GM21619 (cell line): Measurements from ENCODE around the gene MAL.

Experiments
- ATAC-seq: cut with Tn5 transposase; IDR thresholded peaks from one replicate; pipeline ENCODE4 v1.9.1; 2021; ENCODE audit not compliant: unreplicated experiment

Gene MAL

GRCh38 chr2:95047629-95048510 is 22.4 kb downstream of the MAL start:
- no peak for ATAC-seq

GRCh38 chr2:95048825-95049682 is 23.5 kb downstream of the MAL start:
- ATAC-seq = no peak

DNA sequence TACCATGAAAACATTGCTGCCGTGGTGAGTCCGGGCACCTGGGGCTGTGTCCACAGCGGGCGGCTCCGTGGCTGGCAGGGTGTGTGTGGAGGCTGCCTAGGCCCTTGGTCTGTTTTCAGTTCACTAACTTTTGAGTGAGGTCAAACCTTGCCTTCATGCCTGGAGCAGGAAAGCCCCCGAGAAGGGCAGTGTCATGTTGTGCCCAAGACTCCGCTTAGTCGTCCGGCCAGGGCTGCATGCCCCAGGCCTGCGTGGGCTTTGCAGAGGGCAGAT is 24.1 kb downstream of the MAL start:
- ATAC-seq = no peak

DNA sequence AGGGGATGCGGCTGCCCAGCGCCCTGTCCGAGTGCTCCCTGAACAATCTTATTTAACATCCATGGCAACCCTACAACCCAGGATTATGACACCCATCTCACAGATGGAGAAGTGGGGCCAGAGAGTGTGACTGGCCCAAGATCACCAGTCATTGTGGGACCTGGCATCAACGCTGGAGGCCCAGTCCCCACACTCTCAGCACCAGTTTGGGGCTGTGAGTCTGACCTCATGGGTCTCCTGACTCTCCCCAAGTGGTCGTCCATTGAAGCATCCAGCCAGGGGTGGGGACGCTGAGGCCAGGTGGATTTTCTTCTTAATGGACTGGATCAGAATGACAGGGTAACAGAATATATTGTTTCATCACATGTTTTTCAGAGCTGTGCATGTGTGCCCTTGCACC is 24.5 kb downstream of the MAL start:
- no peak for ATAC-seq

GRCh38 chr2:95050385-95051300 is 25.1 kb downstream of the MAL start:
- ATAC-seq = no peak

DNA sequence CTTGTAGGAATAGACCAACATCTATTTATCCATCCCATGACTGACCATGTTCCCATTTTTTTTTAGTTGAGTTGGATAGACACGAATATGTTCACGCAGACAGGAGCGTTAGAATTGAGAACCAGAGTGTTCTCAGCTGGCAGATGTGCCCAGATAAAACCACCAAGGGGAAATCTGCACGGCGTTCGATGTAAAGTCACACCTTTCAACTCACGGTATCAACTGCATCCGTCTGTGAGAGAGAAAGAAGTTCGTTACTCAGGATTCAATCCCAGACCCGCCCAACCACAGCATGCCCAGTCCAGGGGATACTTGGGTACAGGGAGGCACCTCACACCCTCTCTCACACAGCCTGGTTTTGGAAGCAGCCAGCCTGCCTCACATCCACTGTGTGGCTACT is 26.1 kb downstream of the MAL start:
- no peak for ATAC-seq

- ATAC-seq = no peak
Measured at GRCh38 chr2:95052307-95052706, 26.8 kb downstream of the MAL start.

DNA sequence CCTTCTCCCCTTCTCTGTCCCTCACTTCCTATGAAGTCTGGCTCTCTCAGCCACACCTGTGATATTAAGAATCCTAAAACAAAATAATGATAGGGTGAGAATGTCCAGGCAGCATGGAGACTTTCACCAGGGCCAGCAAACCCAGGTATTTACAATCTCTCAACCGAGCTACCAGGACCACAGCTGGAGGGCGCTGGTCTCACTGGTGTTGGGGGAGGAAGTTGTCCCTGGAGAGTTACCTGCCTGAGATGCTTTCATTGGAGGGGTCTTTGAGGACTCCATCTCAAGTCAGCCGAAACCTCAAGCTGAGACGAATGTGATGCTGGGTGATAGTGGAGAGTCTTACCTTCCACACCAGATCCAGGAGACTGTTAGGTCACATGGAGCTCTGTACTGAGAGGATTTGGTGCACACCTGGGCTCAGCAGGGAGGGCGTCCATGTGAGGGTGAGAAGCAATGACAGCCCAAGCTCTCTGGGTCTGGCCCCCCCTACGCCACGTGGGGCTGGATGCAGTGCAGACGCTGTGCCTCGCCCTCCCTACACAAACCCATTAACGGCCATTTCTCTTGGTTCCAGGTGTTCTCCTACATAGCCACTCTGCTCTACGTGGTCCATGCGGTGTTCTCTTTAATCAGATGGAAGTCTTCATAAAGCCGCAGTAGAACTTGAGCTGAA is 27.4 kb downstream of the MAL start:
- no peak for ATAC-seq

DNA sequence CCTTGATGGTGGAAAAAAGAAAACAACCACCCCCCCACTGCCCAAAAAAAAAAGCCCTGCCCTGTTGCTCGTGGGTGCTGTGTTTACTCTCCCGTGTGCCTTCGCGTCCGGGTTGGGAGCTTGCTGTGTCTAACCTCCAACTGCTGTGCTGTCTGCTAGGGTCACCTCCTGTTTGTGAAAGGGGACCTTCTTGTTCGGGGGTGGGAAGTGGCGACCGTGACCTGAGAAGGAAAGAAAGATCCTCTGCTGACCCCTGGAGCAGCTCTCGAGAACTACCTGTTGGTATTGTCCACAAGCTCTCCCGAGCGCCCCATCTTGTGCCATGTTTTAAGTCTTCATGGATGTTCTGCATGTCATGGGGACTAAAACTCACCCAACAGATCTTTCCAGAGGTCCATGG is 28.0 kb downstream of the MAL start:
- no peak for ATAC-seq

DNA sequence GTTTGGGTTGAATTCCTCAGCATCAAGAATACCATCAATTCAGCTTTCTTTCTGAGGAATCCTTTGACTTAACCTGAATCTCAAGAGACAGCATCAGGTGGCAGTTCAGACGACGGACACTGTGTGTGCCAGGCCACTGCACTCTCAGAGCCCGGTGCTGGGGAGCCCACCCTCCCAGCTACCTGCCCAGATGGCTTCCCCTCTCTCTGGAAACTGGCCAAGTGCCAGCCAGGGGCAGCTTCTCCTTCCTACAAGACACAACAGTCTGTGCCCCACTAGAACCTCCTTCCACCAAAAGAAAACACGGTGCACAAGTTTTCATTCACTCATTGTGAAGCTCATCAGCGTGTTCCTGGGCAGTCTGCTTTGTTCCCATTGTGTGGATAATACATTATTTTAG is 28.5 kb downstream of the MAL start:
- ATAC-seq = no peak

DNA sequence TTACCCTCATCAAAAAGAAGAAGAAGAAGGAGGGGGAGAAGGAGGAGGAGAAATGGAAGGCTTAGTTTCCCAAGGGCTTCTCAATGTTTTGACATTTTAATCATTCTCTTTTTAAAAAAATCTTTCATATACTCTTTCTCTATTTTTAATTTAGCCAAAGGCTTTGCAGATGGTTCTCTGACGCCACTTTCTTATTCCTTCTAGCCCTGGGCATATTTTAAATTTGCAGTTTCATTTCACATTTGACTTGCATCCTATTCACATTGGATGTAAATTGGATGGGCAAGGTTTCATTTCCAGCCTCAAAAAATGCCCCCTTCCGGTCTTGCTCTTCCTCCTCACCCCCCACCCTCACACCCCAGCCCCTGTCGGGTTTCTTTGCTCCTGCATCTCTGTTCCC is 29.8 kb downstream of the MAL start:
- no peak for ATAC-seq

- ATAC-seq = no peak
Measured at GRCh38 chr2:95056044-95056443, 30.5 kb downstream of the MAL start.

- ATAC-seq = no peak
Measured at GRCh38 chr2:95056461-95057459, 31.3 kb downstream of the MAL start.

- ATAC-seq = no peak
Measured at GRCh38 chr2:95057535-95058370, 32.2 kb downstream of the MAL start.

DNA sequence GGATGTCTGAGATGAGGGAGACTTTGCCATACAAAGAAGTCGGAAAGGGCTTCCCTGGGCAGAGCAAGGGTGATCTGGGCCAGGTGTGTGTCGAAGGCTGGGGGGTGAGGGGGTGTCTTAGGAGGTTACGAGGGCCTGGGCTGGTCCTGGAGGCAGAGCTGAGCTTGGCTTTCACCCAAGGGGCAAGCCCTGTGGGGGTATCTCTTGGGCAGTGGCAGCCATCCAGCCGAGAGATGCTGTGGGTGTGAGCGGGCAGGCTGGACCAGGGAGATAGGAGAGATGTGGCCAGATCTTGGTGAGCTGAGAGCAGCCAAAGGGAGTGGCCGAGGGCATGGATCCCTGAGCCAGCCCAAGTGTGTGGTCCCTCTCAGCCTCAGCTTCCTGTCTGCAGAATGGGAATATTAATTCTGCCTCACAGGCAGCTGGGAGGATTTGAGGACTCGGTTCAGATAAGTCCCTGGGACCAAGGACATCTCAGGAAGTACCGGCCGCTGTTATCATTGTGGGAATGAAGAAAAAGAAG is 33.0 kb downstream of the MAL start:
- no peak for ATAC-seq

DNA sequence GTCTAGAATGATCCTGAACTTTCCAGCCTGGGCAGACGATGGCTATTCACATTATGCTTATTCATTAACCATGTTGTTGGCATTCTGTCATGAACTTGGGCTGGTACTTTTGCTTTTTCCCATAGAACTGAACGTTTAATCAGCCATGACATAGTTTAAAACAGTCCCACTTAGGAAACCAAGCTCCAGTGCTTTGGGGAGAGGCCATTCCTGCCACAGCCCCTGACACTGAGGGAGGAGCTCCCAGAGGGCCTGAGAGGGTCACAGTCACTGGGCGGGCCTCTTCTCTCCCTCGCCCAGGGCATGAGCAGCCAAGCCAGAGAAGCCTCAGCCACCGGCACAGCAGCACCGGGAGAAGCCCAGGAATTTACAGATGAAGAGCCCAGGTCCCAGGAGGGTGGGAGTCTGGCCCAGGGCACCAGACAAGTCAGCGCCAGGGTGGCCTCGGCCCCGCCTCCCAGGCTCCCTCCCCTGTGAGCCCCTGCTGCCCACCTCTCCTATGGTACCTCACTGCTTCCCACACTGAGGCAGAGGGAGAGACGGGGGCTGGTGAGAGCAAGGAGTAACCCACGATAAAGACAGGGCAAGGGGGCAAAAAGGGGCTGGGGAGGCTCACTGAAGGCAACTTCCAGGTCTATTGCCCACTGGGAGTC is 33.6 kb downstream of the MAL start:
- no peak for ATAC-seq

- ATAC-seq = no peak
Measured at GRCh38 chr2:95059656-95060370, 34.3 kb downstream of the MAL start.
